ENCODE results near the gene STK11. TPM values are rescaled to one million over a fixed set of nuclear protein-coding genes. Genes with fewer than 3 reads are reported as not detected.

Gene STK11
- total and polyA plus RNA-seq, 5 donors from 2014 or later = 11.9 to 71.4 (median 22.0) TPM

- peak; percentile 80 to 88 (median 84) for DNase-seq
- no peak overlapping the region for H3K4me3 ChIP-seq (ENCODE audit: low read depth, low read length)
- peak overlapping the region in 1 of 3 donors; percentile 74 for H3K27ac Mint-ChIP-seq
- H3K27me3 ChIP-seq (ENCODE audit: control insufficient read depth, insufficient read depth, low read length) = no peaks in the 10 kb centered on the region
- peaks cover 0 to 15% (median 7%) of the 10 kb centered on the region in 4 donors for H3K4me1 Mint-ChIP-seq
- H3K4me3 Mint-ChIP-seq = peak overlapping the region in 3 of 4 donors; percentile 72 to 75 (median 75)
- peak overlapping the region; percentile 97 for H3K27ac ChIP-seq (ENCODE audit: insufficient read depth, low read length, poor library complexity, severe bottlenecking)
- peak; percentile 29 to 36 for ATAC-seq (ENCODE audit: low read depth in 2 of 2)
- H3K9me3 ChIP-seq (ENCODE audit: control insufficient read depth in 2 of 2, low read length in 2 of 2) = no peaks in the 10 kb centered on the region
- H3K4me1 ChIP-seq (ENCODE audit: control insufficient read depth, insufficient read depth, low read length, poor library complexity, severe bottlenecking) = peaks cover 49% of the 10 kb centered on the region
- no peaks in the 10 kb centered on the region for H3K36me3 Mint-ChIP-seq
- no peaks in the 10 kb centered on the region for H3K36me3 ChIP-seq (ENCODE audit: control insufficient read depth, insufficient read depth, low read length)
- peaks cover 0 to 4% (median 0%) of the 10 kb centered on the region in 7 donors for H3K9me3 Mint-ChIP-seq
- no peaks in the 10 kb centered on the region for H3K27me3 Mint-ChIP-seq
Observed at GRCh38 chr19:1248786-1249297, 43.3 kb downstream of the STK11 start.

GRCh38 chr19:1249298-1249989 lies 43.9 kb downstream of the STK11 start:
- Histone ChIP-seq H3K27me3 (ENCODE audit: control insufficient read depth, insufficient read depth, low read length) (no peaks in the 10 kb centered on the region), H3K36me3 (ENCODE audit: control insufficient read depth, insufficient read depth, low read length) (peaks cover 5% of the 10 kb centered on the region), H3K4me3 (ENCODE audit: low read depth, low read length) (no peak overlapping the region), H3K4me1 (ENCODE audit: control insufficient read depth, insufficient read depth, low read length, poor library complexity, severe bottlenecking) (peaks cover 49% of the 10 kb centered on the region), H3K27ac (ENCODE audit: insufficient read depth, low read length, poor library complexity, severe bottlenecking) (peak overlapping the region; percentile 97), H3K9me3 (ENCODE audit: control insufficient read depth in 2 of 2, low read length in 2 of 2) (no peaks in the 10 kb centered on the region)
- Mint-ChIP-seq H3K9me3 (peaks cover 0 to 4% (median 0%) of the 10 kb centered on the region in 7 donors), H3K4me3 (peak overlapping the region; percentile 91 to 100 (median 94)), H3K36me3 (no peaks in the 10 kb centered on the region), H3K4me1 (peaks cover 0 to 14% (median 6%) of the 10 kb centered on the region in 4 donors), H3K27me3 (no peaks in the 10 kb centered on the region), H3K27ac (peak overlapping the region; percentile 58 to 95 (median 80))
- DNase-seq (peak; percentile 91 to 96 (median 94)), ATAC-seq (ENCODE audit: low read depth in 2 of 2) (peak; percentile 65)

- H3K36me3 Mint-ChIP-seq = no peaks in the 10 kb centered on the region
- Histone ChIP-seq H3K27me3 (ENCODE audit: control insufficient read depth, insufficient read depth, low read length) (no peaks in the 10 kb centered on the region), H3K4me1 (ENCODE audit: control insufficient read depth, insufficient read depth, low read length, poor library complexity, severe bottlenecking) (peaks cover 49% of the 10 kb centered on the region), H3K36me3 (ENCODE audit: control insufficient read depth, insufficient read depth, low read length) (peaks cover 11% of the 10 kb centered on the region), H3K9me3 (ENCODE audit: control insufficient read depth in 2 of 2, low read length in 2 of 2) (no peaks in the 10 kb centered on the region), H3K27ac (ENCODE audit: insufficient read depth, low read length, poor library complexity, severe bottlenecking) (peak overlapping the region; percentile 88), H3K4me3 (ENCODE audit: low read depth, low read length) (no peak overlapping the region)
- peak overlapping the region; percentile 26 to 80 (median 58) for H3K27ac Mint-ChIP-seq
- ATAC-seq (ENCODE audit: low read depth in 2 of 2) = no peak
- H3K9me3 Mint-ChIP-seq = peaks cover 0 to 4% (median 0%) of the 10 kb centered on the region in 7 donors
- H3K27me3 Mint-ChIP-seq = no peaks in the 10 kb centered on the region
- DNase-seq = no peak
- H3K4me3 Mint-ChIP-seq = peak overlapping the region; percentile 91 to 100 (median 94)
- H3K4me1 Mint-ChIP-seq = peaks cover 0 to 17% (median 5%) of the 10 kb centered on the region in 4 donors
Observed at GRCh38 chr19:1249990-1250436, 44.4 kb downstream of the STK11 start.

GRCh38 chr19:1250437-1251260 lies 45.1 kb downstream of the STK11 start:
- H3K4me3 ChIP-seq (ENCODE audit: low read depth, low read length) = peak overlapping the region; percentile 51
- H3K4me3 Mint-ChIP-seq = peak overlapping the region; percentile 90 to 99 (median 95)
- H3K9me3 Mint-ChIP-seq = peaks cover 0 to 4% (median 0%) of the 10 kb centered on the region in 7 donors
- H3K27ac ChIP-seq (ENCODE audit: insufficient read depth, low read length, poor library complexity, severe bottlenecking) = peak overlapping the region; percentile 88
- peaks cover 0 to 18% (median 5%) of the 10 kb centered on the region in 4 donors for H3K4me1 Mint-ChIP-seq
- DNase-seq (peak; percentile 61 to 76 (median 76)), ATAC-seq (ENCODE audit: low read depth in 2 of 2) (no peak)
- H3K9me3 ChIP-seq (ENCODE audit: control insufficient read depth in 2 of 2, low read length in 2 of 2) = no peaks in the 10 kb centered on the region
- peak overlapping the region in 2 of 3 donors; percentile 26 to 89 for H3K27ac Mint-ChIP-seq
- no peaks in the 10 kb centered on the region for H3K27me3 ChIP-seq (ENCODE audit: control insufficient read depth, insufficient read depth, low read length)
- H3K4me1 ChIP-seq (ENCODE audit: control insufficient read depth, insufficient read depth, low read length, poor library complexity, severe bottlenecking) = peaks cover 47% of the 10 kb centered on the region
- H3K36me3 ChIP-seq (ENCODE audit: control insufficient read depth, insufficient read depth, low read length) = peaks cover 17% of the 10 kb centered on the region
- H3K36me3 Mint-ChIP-seq = no peaks in the 10 kb centered on the region
- H3K27me3 Mint-ChIP-seq = no peaks in the 10 kb centered on the region

- Mint-ChIP-seq H3K27me3 (no peaks in the 10 kb centered on the region), H3K4me3 (peak overlapping the region; percentile 90 to 99 (median 95)), H3K36me3 (no peaks in the 10 kb centered on the region), H3K27ac (peak overlapping the region; percentile 89 to 95 (median 95)), H3K9me3 (peaks cover 0 to 4% (median 0%) of the 10 kb centered on the region in 7 donors), H3K4me1 (peaks cover 0 to 22% (median 5%) of the 10 kb centered on the region in 4 donors)
- Histone ChIP-seq H3K9me3 (ENCODE audit: control insufficient read depth in 2 of 2, low read length in 2 of 2) (no peaks in the 10 kb centered on the region), H3K27me3 (ENCODE audit: control insufficient read depth, insufficient read depth, low read length) (no peaks in the 10 kb centered on the region), H3K4me1 (ENCODE audit: control insufficient read depth, insufficient read depth, low read length, poor library complexity, severe bottlenecking) (peaks cover 51% of the 10 kb centered on the region), H3K27ac (ENCODE audit: insufficient read depth, low read length, poor library complexity, severe bottlenecking) (peak overlapping the region; percentile 88), H3K36me3 (ENCODE audit: control insufficient read depth, insufficient read depth, low read length) (peaks cover 23% of the 10 kb centered on the region), H3K4me3 (ENCODE audit: low read depth, low read length) (peak overlapping the region; percentile 51)
- DNase-seq = peak; percentile 58 to 85 (median 60)
- ATAC-seq (ENCODE audit: low read depth in 2 of 2) = no peak
Observed at GRCh38 chr19:1251330-1252220, 46.0 kb downstream of the STK11 start.

DNA sequence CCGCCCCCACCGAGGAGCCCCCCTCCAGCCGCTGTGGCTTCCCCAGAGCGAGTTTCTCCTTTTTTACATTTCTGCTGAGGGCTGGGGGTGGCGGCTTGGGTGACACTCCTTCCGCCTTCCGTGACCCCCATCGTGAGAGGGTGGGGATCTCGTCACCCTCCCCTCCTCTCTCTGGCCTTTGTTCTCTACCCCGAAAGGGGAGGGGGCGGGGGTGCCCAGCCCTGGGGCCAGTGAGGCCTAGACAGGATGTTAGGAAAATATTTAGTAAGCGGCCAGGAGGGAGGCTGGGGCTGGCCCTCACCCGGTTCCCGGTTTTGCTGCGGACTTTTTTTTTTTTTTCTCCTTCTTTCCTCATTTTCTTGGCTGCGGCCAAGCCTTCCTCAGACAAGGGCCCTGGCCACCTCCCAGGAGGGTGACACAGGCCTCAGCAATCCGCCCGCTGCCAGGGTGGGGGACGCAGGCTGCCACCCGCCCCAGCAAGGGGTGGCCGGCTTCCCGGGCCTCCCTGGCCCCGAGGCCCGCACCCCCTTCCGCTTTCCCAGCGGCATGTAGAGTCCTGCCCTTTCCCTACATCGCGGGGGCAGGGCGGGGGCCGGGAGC lies 46.7 kb downstream of the STK11 start:
- no peaks in the 10 kb centered on the region for H3K27me3 Mint-ChIP-seq
- H3K4me1 ChIP-seq (ENCODE audit: control insufficient read depth, insufficient read depth, low read length, poor library complexity, severe bottlenecking) = peaks cover 57% of the 10 kb centered on the region
- H3K27ac Mint-ChIP-seq = peak overlapping the region; percentile 41 to 82 (median 65)
- no peak overlapping the region for H3K4me3 ChIP-seq (ENCODE audit: low read depth, low read length)
- peaks cover 30% of the 10 kb centered on the region for H3K36me3 ChIP-seq (ENCODE audit: control insufficient read depth, insufficient read depth, low read length)
- ATAC-seq (ENCODE audit: low read depth in 2 of 2) (no peak), DNase-seq (peak; percentile 53 to 88 (median 70))
- no peaks in the 10 kb centered on the region for H3K9me3 ChIP-seq (ENCODE audit: control insufficient read depth in 2 of 2, low read length in 2 of 2)
- H3K27ac ChIP-seq (ENCODE audit: insufficient read depth, low read length, poor library complexity, severe bottlenecking) = peak overlapping the region; percentile 88
- peak overlapping the region; percentile 90 to 99 (median 95) for H3K4me3 Mint-ChIP-seq
- H3K4me1 Mint-ChIP-seq = peaks cover 0 to 23% (median 5%) of the 10 kb centered on the region in 4 donors
- no peaks in the 10 kb centered on the region for H3K27me3 ChIP-seq (ENCODE audit: control insufficient read depth, insufficient read depth, low read length)
- H3K9me3 Mint-ChIP-seq = peaks cover 0 to 4% (median 0%) of the 10 kb centered on the region in 7 donors
- no peaks in the 10 kb centered on the region for H3K36me3 Mint-ChIP-seq

All from CD4-positive, CD25-positive, alpha-beta regulatory T cell (primary cell).